Endothelial cell of umbilical vein (primary cell): ENCODE data around the gene SNCB. TPM values are rescaled to one million over a fixed set of nuclear protein-coding genes. Genes with fewer than 3 reads are reported as not detected.

Experiments
- BruUV-seq: library from RNA; stranded (reverse); fragments of 400-500 nt; replicated peaks from 2 replicates; lab custom pipeline; 2021; lab: Mats Ljungman, UMichigan
- CTCF ChIA-PET: fragments of 300-600, 350-600 bp; sonication (Branson Sonifier 250); formaldehyde crosslinking; loops from one replicate; lab custom pipeline; 2021; ENCODE audit warnings: antibody characterized with exemption, inconsistent platforms; lab: Charles Lee
- POLR2A ChIA-PET: fragments of 300-600, 350-600 bp; sonication (Branson Sonifier 250); formaldehyde crosslinking; loops from one replicate; lab custom pipeline; 2021; ENCODE audit warnings: antibody characterized with exemption, inconsistent platforms; lab: Charles Lee
- DNase-seq: peaks from one replicate; pipeline ENCODE4 v3.0.0-alpha.2; 2011; ENCODE audit warnings: low read depth, low spot score
- FAIRE-seq: peaks from 2 replicates; lab custom pipeline; 2011; peaks lifted over from hg19 to GRCh38; lab: Jason Lieb, UNC
- H2AFZ ChIP-seq: 2 replicates; pipeline ENCODE4 v1.6.0; 2012; ENCODE audit warnings: low read depth, low read length, control low read depth, inconsistent platforms
- H3K27ac ChIP-seq: 2 replicates; pipeline ENCODE4 v1.5.1; 2011; ENCODE audit warnings: low read depth, mild to moderate bottlenecking, control low read depth, low read length, moderate library complexity; ENCODE audit not compliant: insufficient read depth
- H3K27me3 ChIP-seq, 2 experiments: 2 replicates each; pipeline versions ENCODE4 v1.6.0 to v1.6.1; 2011; ENCODE audit warnings: low read length in 2 of 2, mixed read lengths in 1 of 2; ENCODE audit not compliant: control insufficient read depth in 2 of 2, insufficient read depth in 2 of 2
- H3K36me3 ChIP-seq, 2 experiments: 2 replicates in 1 of 2; 3 replicates in 1 of 2; pipeline ENCODE4 v1.5.1; 2011; ENCODE audit warnings: low read length in 2 of 2, mild to moderate bottlenecking in 1 of 2, moderate library complexity in 1 of 2; ENCODE audit not compliant: control insufficient read depth in 2 of 2, insufficient read depth in 2 of 2; ENCODE audit errors: extremely low read depth in 1 of 2
- H3K4me1 ChIP-seq: 3 replicates; pipeline ENCODE4 v1.5.1; 2011; ENCODE audit warnings: mild to moderate bottlenecking, low read length; ENCODE audit not compliant: control insufficient read depth, insufficient read depth; ENCODE audit errors: extremely low read depth
- H3K4me2 ChIP-seq: 2 replicates; pipeline ENCODE4 v1.6.1; 2011; ENCODE audit warnings: low read length, control low read depth, mixed read lengths; ENCODE audit not compliant: insufficient read depth
- H3K4me3 ChIP-seq, 3 experiments: fragments of 200-600 bp in 1 of 3; sonication (generic), shearing (Covaris generic) in 1 of 3; replicated peaks in 1 of 3; 2 replicates each; pipeline ENCODE4 v1.5.1; 2011 to 2016; ENCODE audit warnings: control low read depth in 3 of 3, low read length in 3 of 3, mild to moderate bottlenecking in 2 of 3, inconsistent platforms in 1 of 3, low read depth in 1 of 3, moderate library complexity in 1 of 3; ENCODE audit not compliant: insufficient read depth in 1 of 3
- H3K79me2 ChIP-seq: 2 replicates; pipeline ENCODE4 v1.6.0; 2012; ENCODE audit warnings: low read length, inconsistent platforms; ENCODE audit not compliant: control insufficient read depth, insufficient read depth
- H3K9ac ChIP-seq: replicated peaks from 2 replicates; pipeline ENCODE3; 2011; ENCODE audit warnings: low read length, control low read depth; ENCODE audit not compliant: insufficient read depth; ENCODE audit errors: extremely low read depth
- H3K9me1 ChIP-seq: replicated peaks from 3 replicates; pipeline ENCODE4 v1.6.0; 2011; ENCODE audit warnings: mild to moderate bottlenecking, low read length; ENCODE audit not compliant: control insufficient read depth, insufficient read depth; ENCODE audit errors: extremely low read depth
- H3K9me3 ChIP-seq: replicated peaks from 2 replicates; pipeline ENCODE4 v1.5.1; 2012; ENCODE audit warnings: low read length, inconsistent platforms; ENCODE audit not compliant: control insufficient read depth, insufficient read depth
- H4K20me1 ChIP-seq: replicated peaks from 2 replicates; pipeline ENCODE3; 2011; ENCODE audit warnings: mild to moderate bottlenecking, low read length; ENCODE audit not compliant: control insufficient read depth, insufficient read depth; ENCODE audit errors: extremely low read depth
- CTCF ChIP-seq, 2 donors: IDR thresholded peaks; 1 replicate in 1 of 2; 2 replicates in 1 of 2; pipeline ENCODE4 v1.5.1; 2011; ENCODE audit warnings: low read length in 2 of 2, mild to moderate bottlenecking in 2 of 2, moderate library complexity in 2 of 2, control low read depth in 1 of 2, inconsistent platforms in 1 of 2, low read depth in 1 of 2; ENCODE audit not compliant: insufficient read depth in 1 of 2; ENCODE audit errors: extremely low read depth in 1 of 2
- EZH2 ChIP-seq: IDR thresholded peaks from 2 replicates; pipeline ENCODE4 v1.6.1; 2012; ENCODE audit warnings: borderline replicate concordance, low read depth, mild to moderate bottlenecking, moderate library complexity, low read length, inconsistent platforms; ENCODE audit not compliant: severe bottlenecking
- FOS ChIP-seq: IDR thresholded peaks from 2 replicates; pipeline ENCODE4 v1.6.1; 2011; ENCODE audit warnings: mild to moderate bottlenecking, low read length, moderate library complexity, borderline replicate concordance; ENCODE audit not compliant: insufficient read depth
- GATA2 ChIP-seq: IDR thresholded peaks from 2 replicates; pipeline ENCODE4 v1.7.0; 2011; ENCODE audit warnings: low read depth, mild to moderate bottlenecking, moderate library complexity, mixed read lengths, low read length; ENCODE audit not compliant: insufficient read length, insufficient read depth
- JUN ChIP-seq: IDR thresholded peaks from 2 replicates; pipeline ENCODE4 v1.6.1; 2011; ENCODE audit warnings: borderline replicate concordance, low read depth; ENCODE audit not compliant: insufficient read length, insufficient read depth
- MYC ChIP-seq: IDR thresholded peaks from one replicate; pipeline ENCODE4 v1.6.1; 2011; ENCODE audit warnings: mild to moderate bottlenecking, low read depth, low read length
- POLR2A ChIP-seq: IDR thresholded peaks from 2 replicates; pipeline ENCODE4 v1.6.1; 2012; ENCODE audit warnings: low read depth, mild to moderate bottlenecking, control low read depth, low read length
- POLR2AphosphoS5 ChIP-seq: IDR thresholded peaks from 2 replicates; pipeline ENCODE4 v1.6.1; 2012; ENCODE audit warnings: low read depth, mild to moderate bottlenecking, control low read depth, low read length, moderate library complexity; ENCODE audit not compliant: insufficient read depth
- dilution Hi-C: fragments of 300-500 bp; cut with MboI; formaldehyde crosslinking; loops from one replicate; pipeline ENCODE4 v1.15.0; 2019; ENCODE audit warnings: low sequenced_read_pairs; ENCODE audit not compliant: extremely low pct_ligation_motif_present
- intact Hi-C: fragments of 100-400 bp; cut with micrococcal nuclease; formaldehyde crosslinking; loops from one replicate; pipeline ENCODE4 v1.10.0; 2022
- polyA plus RNA-seq, 4 experiments: library from polyadenylated mRNA; depleted of rRNA in 3 of 4; stranded (reverse) in 3 of 4; unstranded in 1 of 4; fragments of >200 nt; gene quantifications; 2 replicates each; pipeline versions ENCODE4 v1.2.1 to v1.2.3, GENCODE V29; 2011 to 2012; ENCODE audit warnings: missing spikeins in 1 of 4
- total RNA-seq: library from RNA; stranded (reverse); gene quantifications from 2 replicates; pipeline ENCODE4 v1.2.3, GENCODE V29; 2021
- TF ChIP-seq, protein P1 (sequence below): IDR thresholded peaks from 2 replicates; pipeline ENCODE4 v1.6.1; 2011; ENCODE audit not compliant: insufficient read depth, insufficient read length

Gene SNCB
- total and polyA plus RNA-seq, 2 donors (not counting 3 experiments of a cell fraction or from before 2014, with no cell fraction given): 0.08 TPM; not detected in 1

DNA sequence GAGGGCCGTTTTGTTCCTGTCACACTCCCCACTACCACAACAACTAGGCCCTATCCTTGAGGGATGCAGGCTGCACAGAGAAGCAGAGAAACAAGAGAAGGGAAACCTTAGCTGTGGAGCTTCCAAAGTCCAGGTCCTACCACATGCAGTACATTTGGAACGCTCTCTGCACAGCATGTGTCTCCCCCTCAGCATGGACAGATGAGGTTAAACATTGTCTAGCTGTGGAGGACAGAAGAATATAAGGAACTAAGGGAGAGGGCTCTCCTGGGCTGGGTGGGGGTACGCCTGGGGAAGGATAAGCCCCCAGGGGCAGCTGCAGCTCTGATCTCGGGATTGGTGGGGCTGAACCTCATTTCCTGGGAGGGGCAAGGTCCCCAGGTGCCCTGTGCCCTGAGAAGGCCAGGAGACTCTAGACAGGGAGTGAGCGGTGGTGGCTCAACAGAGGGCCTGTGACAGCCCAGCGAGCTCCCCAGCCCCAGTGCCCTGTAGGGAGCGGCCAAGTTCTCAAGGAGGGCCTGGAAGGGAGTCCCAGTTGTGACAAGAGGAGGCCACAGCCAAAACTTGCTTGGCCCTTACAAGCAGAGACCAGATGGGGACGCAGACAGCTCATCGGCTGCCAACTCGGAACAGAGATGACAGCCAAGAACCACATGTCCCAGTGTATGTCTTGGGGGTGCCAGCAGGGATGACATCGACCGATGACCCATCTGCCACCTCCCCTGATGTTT, 47.0 kb upstream of the SNCB start:
- ChIA-PET POLR2A (no interaction called here), CTCF (interaction anchor here (0.7 to 1.8 kb wide), 4 partner anchors 11 to 68 kb away, joined by 3 to 8 read pairs (median 4); no protein-coding TSS in a partner anchor)
- Histone ChIP-seq H3K79me2 (no peaks in the 10 kb centered on the region), H3K4me3 (no peak overlapping the region), H2AFZ (no peak overlapping the region), H3K4me1 (no peaks in the 10 kb centered on the region), H3K9ac (no peak overlapping the region), H3K9me1 (no peaks in the 10 kb centered on the region), H4K20me1 (no peaks in the 10 kb centered on the region), H3K27me3 (peaks cover 11 to 24% of the 10 kb centered on the region in 2 experiments), H3K36me3 (no peaks in the 10 kb centered on the region), H3K9me3 (no peaks in the 10 kb centered on the region), H3K27ac (no peak overlapping the region), H3K4me2 (no peak overlapping the region)
- dilution Hi-C loops (no loop called here), intact Hi-C loops (no loop called here)
- DNase-seq (no peak), FAIRE-seq (no peak)
- no TSS peak for BruUV-seq
- no peak for TF ChIP-seq JUN
- no peak for TF ChIP-seq FOS
- TF ChIP-seq CTCF (IDR thresholded peaks at IDR 0.05; ENCODE audit: extremely low read depth in 1 of 2, insufficient read depth in 1 of 2, low read depth in 1 of 2, low read length in 2 of 2): no peak
- no peak for TF ChIP-seq MYC
- TF ChIP-seq, protein P1, sequence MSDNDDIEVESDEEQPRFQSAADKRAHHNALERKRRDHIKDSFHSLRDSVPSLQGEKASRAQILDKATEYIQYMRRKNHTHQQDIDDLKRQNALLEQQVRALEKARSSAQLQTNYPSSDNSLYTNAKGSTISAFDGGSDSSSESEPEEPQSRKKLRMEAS: no peak
- TF ChIP-seq POLR2AphosphoS5: no peak
- TF ChIP-seq EZH2: no peak
- TF ChIP-seq POLR2A: no peak
- TF ChIP-seq GATA2: no peak
